GM20000 (cell line): ENCODE results near the gene AKAP8L.

ENCODE experiments used
- DNase-seq: peaks from one replicate; pipeline ENCODE4 v3.0.0; 2012; ENCODE audit warnings: low spot score
- TF ChIP-seq, protein P1 (sequence below): IDR thresholded peaks from 2 replicates; pipeline ENCODE4 v1.5.1; 2012; ENCODE audit warnings: mild to moderate bottlenecking, control low read depth; ENCODE audit errors: extremely low read depth, missing control alignments

AKAP8L gene, protein sequence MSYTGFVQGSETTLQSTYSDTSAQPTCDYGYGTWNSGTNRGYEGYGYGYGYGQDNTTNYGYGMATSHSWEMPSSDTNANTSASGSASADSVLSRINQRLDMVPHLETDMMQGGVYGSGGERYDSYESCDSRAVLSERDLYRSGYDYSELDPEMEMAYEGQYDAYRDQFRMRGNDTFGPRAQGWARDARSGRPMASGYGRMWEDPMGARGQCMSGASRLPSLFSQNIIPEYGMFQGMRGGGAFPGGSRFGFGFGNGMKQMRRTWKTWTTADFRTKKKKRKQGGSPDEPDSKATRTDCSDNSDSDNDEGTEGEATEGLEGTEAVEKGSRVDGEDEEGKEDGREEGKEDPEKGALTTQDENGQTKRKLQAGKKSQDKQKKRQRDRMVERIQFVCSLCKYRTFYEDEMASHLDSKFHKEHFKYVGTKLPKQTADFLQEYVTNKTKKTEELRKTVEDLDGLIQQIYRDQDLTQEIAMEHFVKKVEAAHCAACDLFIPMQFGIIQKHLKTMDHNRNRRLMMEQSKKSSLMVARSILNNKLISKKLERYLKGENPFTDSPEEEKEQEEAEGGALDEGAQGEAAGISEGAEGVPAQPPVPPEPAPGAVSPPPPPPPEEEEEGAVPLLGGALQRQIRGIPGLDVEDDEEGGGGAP

DNA sequence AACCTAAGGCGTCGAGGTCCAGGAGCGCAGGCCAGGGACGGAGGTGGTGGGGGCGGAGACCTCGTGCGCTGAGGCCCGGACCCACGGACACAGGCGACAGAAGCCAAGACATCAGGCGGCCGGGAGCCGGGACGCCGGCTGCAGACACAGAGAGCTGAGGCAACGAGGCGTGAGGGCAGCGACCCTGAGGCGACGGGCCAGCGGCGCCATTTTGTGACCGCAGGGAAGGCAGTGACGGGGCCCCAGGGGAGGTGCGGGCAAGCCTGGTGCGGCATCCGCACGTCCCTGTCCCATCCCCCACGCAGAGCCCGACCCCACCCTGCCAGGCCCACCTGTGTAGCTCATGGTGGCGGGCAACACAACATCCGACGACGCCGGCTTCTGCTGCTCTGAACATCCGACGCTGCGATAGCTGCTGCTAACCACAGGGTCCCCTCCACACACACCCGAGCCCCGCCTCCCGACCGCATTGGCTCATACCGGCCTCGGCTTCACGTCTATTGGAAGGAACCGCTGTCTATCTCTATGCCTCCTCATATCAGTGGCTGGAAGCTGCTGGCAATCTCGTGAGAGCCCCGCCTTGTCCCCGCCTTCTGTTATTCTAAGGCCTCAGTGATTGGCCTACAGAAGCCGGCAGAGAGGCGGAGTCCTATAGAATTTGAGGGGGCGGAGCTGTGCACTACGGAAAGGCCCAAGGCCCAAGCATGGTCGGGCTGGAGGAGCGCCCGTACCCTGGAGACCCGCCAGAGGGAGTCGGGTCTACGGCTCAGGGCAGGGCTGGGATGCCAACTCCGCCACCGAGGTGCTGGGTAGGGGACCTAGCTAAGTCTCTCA is at the start of gene AKAP8L:
AKAP8L (minus strand) TSS at position 410 of the 834 bp plus-strand sequence; CDS start at position 345, 65 bp downstream.
- TF ChIP-seq, protein P1, sequence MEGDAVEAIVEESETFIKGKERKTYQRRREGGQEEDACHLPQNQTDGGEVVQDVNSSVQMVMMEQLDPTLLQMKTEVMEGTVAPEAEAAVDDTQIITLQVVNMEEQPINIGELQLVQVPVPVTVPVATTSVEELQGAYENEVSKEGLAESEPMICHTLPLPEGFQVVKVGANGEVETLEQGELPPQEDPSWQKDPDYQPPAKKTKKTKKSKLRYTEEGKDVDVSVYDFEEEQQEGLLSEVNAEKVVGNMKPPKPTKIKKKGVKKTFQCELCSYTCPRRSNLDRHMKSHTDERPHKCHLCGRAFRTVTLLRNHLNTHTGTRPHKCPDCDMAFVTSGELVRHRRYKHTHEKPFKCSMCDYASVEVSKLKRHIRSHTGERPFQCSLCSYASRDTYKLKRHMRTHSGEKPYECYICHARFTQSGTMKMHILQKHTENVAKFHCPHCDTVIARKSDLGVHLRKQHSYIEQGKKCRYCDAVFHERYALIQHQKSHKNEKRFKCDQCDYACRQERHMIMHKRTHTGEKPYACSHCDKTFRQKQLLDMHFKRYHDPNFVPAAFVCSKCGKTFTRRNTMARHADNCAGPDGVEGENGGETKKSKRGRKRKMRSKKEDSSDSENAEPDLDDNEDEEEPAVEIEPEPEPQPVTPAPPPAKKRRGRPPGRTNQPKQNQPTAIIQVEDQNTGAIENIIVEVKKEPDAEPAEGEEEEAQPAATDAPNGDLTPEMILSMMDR: peak; percentile 65
- DNase-seq: peak; percentile 99

DNA sequence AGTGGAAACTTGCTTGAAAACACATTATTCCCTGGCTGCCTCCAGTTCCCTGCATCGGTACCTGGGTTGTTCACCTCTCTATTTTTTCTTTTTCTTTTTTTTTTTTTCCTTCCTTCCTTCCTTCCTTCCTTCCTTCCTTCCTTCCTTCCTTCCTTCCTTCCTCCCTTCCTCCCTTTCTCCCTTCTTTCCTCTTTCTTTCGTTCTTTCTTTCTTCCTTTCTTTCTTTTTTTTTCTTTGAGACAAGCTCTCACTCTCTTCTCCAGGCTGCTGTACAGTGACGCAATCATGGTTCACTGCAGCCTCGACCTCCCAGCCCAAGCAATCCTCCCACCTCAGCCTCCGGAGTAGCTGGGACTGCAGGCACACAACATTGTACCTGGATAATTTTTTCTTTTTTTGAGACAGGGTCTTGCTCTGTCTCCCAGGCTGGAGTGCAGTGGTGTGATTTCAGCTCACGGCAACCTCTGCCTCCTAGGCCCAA is 49.0 kb upstream of the AKAP8L start:
- TF ChIP-seq, protein P1: no peak
- DNase-seq: no peak

DNA sequence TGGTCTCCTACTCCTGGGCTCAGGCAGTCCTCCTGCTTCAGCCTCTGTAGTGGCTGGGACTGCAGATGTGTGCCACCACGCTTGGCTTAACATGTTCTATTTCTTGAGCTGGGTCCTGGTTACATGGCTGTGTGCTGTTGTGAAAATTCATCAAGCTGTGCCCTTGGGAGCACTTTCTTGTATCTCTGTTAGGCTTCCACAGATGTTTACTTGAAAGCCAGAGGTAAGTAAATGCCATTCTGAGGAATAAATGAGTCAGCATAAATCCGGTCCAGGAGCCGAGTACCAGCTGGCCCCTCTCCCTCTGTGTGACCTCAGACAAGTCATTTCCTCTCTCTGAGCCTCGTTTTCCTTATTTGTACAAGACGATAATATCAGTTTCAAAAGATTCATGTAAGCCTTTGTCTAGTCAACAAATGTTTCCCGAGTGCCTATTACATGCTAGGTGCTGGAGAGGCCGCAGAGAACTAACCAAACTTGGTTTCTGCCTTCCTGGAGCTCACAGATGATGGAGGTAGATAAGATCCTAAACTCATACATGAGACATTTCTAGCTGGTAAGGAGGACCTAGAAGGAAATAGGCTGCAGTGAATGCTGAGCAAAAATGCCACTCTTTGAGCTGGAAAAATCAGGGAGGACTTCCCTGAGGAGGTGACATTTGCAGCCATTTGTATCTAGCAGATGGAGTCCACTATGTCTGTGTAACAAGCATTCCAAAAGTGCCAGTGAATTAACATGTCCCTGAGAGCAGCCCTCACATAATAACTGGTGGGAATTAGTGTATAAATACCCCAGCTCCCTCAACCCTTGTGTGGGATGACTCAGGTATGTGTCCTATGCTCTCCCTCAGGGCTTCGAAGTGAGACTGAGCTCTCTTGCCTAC is 48.3 kb upstream of the AKAP8L start:
- peak; percentile 72 for DNase-seq
- TF ChIP-seq, protein P1: no peak

DNA sequence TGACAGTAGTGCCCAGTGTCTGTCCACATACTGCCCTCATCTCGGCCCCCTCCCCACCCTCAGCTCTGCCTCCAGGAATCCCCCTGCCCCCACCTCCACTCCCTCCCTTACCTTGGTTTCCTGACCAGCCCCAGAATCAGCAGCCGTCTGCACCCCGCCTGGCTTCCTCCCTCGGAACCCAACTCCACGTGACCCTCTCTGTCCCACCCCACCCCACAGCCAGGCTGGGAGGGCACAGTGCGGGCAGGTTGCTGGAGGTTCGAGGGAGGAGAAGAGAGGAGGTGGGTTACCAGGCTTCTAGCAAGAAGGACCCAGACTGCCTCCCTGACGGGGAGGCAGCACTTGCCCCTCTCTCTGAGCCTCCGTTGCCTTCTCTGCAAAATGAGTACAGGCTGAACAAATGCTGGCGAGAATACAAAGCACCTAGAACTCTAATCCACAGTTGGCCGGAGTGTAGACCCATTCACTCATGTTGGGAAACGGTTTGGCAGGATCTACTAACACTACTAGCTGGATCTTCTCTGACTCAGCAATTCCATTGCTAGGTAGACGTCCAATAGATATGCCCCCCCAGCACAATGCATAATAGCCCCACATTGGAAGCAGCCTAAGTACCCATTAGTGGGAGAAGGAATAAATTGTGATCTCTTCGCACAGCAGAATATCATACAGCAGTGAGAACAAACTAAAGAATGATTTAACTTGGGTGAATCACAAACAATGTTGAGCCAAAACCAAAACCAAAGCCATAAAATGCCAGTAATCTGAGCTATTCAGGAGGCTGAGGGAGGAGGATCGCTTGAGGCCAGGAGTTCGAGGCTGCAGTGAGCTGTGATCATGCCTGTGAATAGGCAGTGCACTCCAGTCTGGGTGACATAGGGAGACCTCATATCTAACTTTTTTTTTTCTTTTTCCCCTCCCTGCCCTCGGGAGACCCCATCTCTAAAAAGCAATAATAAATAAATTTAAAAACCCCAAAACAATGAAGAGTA is 45.9 kb upstream of the AKAP8L start, which contains the start of gene RASAL3:
RASAL3 (minus strand) TSS at position 151 of the 992 bp plus-strand sequence. CDS start 186 bp downstream, outside the sequence.
- TF ChIP-seq, protein P1: no peak
- peak; percentile 81 for DNase-seq

DNA sequence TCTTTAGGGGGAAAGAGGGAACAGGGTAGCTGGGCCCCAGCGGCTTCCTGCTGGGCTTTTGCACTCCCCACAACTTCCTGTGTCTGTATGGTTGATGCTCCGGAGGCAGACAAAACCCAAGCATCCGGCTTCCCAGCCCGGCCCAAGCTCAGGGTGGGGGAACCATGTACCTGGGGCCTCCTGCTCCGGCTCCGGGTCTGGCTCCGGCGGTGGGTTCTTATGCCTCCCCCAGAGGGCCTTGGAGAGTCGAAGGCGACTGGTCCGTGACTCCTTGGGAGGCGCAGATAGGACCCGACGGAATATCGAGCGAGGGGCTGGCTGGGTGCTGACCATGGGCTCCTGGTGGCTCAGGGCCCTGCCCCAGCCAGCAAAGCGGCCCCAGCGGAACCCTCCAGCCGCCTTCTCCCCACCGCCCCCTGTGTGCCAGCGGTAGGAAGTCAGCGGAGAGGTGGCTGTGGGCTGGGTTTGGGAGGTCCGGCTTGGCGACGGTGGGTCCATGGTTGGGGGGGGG is 45.1 kb upstream of the AKAP8L start:
- TF ChIP-seq, protein P1: peak; percentile 1
- DNase-seq: peak; percentile 79

DNA sequence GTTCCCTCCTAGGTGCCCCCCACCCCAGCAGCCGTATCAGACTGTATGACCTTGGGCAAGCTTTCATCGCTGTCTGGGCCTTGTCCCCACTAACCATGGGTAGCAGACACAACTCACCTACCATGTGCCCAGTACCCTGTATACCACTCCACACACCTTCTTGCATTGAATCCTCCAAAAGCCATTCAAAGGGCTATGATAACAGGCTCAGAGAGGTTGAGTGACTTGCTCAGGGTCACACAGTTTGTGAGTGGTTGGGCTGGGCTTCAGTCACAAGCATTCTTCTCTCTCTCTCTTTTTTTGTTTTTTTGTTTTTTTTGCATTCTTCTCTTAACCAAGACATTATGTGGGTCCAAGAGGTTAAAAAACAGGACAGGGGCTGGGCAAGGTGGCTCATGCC is 42.9 kb upstream of the AKAP8L start:
- TF ChIP-seq, protein P1: no peak
- no peak for DNase-seq
